ENCODE results near the gene PDCD10. TPM values are rescaled to one million over a fixed set of nuclear protein-coding genes. Genes with fewer than 3 reads are reported as not detected.

PDCD10 gene
- polyA plus RNA-seq, 3 donors: 31.7 to 61.8 (median 61.5) TPM

DNA sequence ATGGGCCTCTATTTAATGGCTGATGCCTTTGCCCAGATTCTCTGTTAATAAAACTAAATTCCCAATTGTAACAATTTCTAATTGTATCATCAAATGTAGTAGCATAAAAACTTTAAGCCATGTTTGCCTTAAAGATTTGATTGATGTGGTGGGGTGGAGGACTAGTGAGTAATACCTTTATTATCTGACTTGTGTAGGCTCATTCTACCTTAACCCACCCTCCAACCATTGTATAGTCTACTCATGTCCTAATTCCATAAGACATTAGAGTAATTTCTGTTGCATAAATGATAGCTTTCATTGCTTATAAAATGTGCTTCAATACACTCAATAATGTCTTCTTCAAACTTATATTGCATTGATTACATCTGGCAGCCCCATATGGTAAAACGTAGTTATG, 26.6 kb upstream of the PDCD10 start:
- H2AFZ ChIP-seq (ENCODE audit: insufficient read depth, low read depth, low read length, poor library complexity, severe bottlenecking): no peak overlapping the region
- intact Hi-C loops (cut with micrococcal nuclease): no loop called here
- no peaks in the 10 kb centered on the region for H3K79me2 ChIP-seq (ENCODE audit: insufficient read depth, low read length)
- H3K4me3 ChIP-seq (replicated peaks in 1 of 3; ENCODE audit: low read depth in 2 of 3, low read length in 3 of 3): no peak overlapping the region
- H3K9me3 ChIP-seq (replicated peaks in 1 of 2; ENCODE audit: control insufficient read depth in 1 of 2, insufficient read depth in 1 of 2, low read length in 2 of 2): peaks cover 3 to 9% of the 10 kb centered on the region in 2 donors
- TF ChIP-seq, protein P1, sequence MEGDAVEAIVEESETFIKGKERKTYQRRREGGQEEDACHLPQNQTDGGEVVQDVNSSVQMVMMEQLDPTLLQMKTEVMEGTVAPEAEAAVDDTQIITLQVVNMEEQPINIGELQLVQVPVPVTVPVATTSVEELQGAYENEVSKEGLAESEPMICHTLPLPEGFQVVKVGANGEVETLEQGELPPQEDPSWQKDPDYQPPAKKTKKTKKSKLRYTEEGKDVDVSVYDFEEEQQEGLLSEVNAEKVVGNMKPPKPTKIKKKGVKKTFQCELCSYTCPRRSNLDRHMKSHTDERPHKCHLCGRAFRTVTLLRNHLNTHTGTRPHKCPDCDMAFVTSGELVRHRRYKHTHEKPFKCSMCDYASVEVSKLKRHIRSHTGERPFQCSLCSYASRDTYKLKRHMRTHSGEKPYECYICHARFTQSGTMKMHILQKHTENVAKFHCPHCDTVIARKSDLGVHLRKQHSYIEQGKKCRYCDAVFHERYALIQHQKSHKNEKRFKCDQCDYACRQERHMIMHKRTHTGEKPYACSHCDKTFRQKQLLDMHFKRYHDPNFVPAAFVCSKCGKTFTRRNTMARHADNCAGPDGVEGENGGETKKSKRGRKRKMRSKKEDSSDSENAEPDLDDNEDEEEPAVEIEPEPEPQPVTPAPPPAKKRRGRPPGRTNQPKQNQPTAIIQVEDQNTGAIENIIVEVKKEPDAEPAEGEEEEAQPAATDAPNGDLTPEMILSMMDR (IDR thresholded peaks at IDR 0.05): no peak
- WGBS (ENCODE audit: insufficient coverage): no CpG with 5 or more reads among the region's 1 CpG
- Mint-ChIP-seq H3K4me1 (peaks cover 15% of the 10 kb centered on the region), H3K27ac (no peak overlapping the region), H3K36me3 (no peaks in the 10 kb centered on the region), H3K4me3 (no peak overlapping the region), H3K27me3 (ENCODE audit: low read depth in 3 of 3) (peaks cover 0 to 5% (median 2%) of the 10 kb centered on the region in 3 donors), H3K9me3 (peaks cover 4 to 19% (median 12%) of the 10 kb centered on the region in 7 donors)
- peaks cover 7 to 10% of the 10 kb centered on the region in 2 donors for H3K4me1 ChIP-seq (ENCODE audit: control insufficient read depth in 1 of 2, insufficient read depth in 2 of 2, low read length in 2 of 2)
- no peak overlapping the region for H3K4me2 ChIP-seq (replicated peaks; ENCODE audit: extremely low read depth, low read length, poor library complexity, severe bottlenecking)
- no peak overlapping the region for H3K9ac ChIP-seq (ENCODE audit: insufficient read depth, low read length, poor library complexity, severe bottlenecking)
- no peak for DNase-seq
- H3K36me3 ChIP-seq (replicated peaks in 1 of 2; ENCODE audit: control insufficient read depth in 1 of 2, insufficient read depth in 2 of 2, low read length in 2 of 2): no peaks in the 10 kb centered on the region
- no peaks in the 10 kb centered on the region for H4K20me1 ChIP-seq (ENCODE audit: insufficient read depth, low read length)
- no peaks in the 10 kb centered on the region for H3K27me3 ChIP-seq (ENCODE audit: control insufficient read depth in 2 of 2, insufficient read depth in 2 of 2, low read length in 2 of 2)
- no peak overlapping the region for H3K27ac ChIP-seq (ENCODE audit: low read depth in 1 of 2, low read length in 2 of 2)

DNA sequence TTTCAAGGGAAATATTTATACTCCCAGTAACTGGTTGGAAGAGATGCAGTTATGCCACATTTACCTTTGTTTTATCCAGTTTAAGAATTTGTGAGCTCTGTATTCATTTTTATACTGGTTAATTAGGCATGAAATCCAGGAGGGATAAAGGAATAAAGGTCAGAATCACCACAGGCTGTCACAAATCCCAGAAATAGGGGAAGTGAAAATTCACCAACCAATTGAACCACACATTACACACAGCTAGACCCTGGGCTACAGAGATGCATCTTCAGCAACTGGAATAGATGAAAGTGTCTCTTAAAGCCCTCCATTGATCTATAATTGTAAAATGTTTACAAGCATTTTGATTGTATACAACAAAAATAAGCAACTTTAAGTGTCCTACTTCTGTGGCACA, 19.4 kb upstream of the PDCD10 start:
- Mint-ChIP-seq H3K4me1 (peaks cover 16% of the 10 kb centered on the region), H3K36me3 (no peaks in the 10 kb centered on the region), H3K27ac (no peak overlapping the region), H3K9me3 (no peaks in the 10 kb centered on the region), H3K27me3 (ENCODE audit: low read depth in 3 of 3) (peaks cover 0 to 5% (median 2%) of the 10 kb centered on the region in 3 donors), H3K4me3 (no peak overlapping the region)
- H3K9me3 ChIP-seq (replicated peaks in 1 of 2; ENCODE audit: control insufficient read depth in 1 of 2, insufficient read depth in 1 of 2, low read length in 2 of 2): no peaks in the 10 kb centered on the region
- TF ChIP-seq, protein P1 (IDR thresholded peaks at IDR 0.05): no peak
- peak in 1 of 3 donors; percentile 7 for DNase-seq
- H2AFZ ChIP-seq (ENCODE audit: insufficient read depth, low read depth, low read length, poor library complexity, severe bottlenecking): no peak overlapping the region
- no peak overlapping the region for H3K9ac ChIP-seq (ENCODE audit: insufficient read depth, low read length, poor library complexity, severe bottlenecking)
- H3K4me2 ChIP-seq (replicated peaks; ENCODE audit: extremely low read depth, low read length, poor library complexity, severe bottlenecking): no peak overlapping the region
- H3K36me3 ChIP-seq (replicated peaks in 1 of 2; ENCODE audit: control insufficient read depth in 1 of 2, insufficient read depth in 2 of 2, low read length in 2 of 2): no peaks in the 10 kb centered on the region
- no peak overlapping the region for H3K27ac ChIP-seq (ENCODE audit: low read depth in 1 of 2, low read length in 2 of 2)
- peaks cover 0 to 3% of the 10 kb centered on the region in 2 donors for H3K4me1 ChIP-seq (ENCODE audit: control insufficient read depth in 1 of 2, insufficient read depth in 2 of 2, low read length in 2 of 2)
- no peak overlapping the region for H3K4me3 ChIP-seq (replicated peaks in 1 of 3; ENCODE audit: low read depth in 2 of 3, low read length in 3 of 3)
- no peaks in the 10 kb centered on the region for H4K20me1 ChIP-seq (ENCODE audit: insufficient read depth, low read length)
- H3K27me3 ChIP-seq (ENCODE audit: control insufficient read depth in 2 of 2, insufficient read depth in 2 of 2, low read length in 2 of 2): no peaks in the 10 kb centered on the region
- no peaks in the 10 kb centered on the region for H3K79me2 ChIP-seq (ENCODE audit: insufficient read depth, low read length)
- intact Hi-C loops (cut with micrococcal nuclease): no loop called here

Measured in CD14-positive monocyte (primary cell).